HG03039 (cell line): Measurements from ENCODE around the gene COL12A1.

ENCODE experiments used
- ATAC-seq: cut with Tn5 transposase; IDR thresholded peaks from one replicate; pipeline ENCODE4 v1.9.1; 2021; ENCODE audit warnings: mild to moderate bottlenecking, moderate library complexity; ENCODE audit not compliant: unreplicated experiment

The COL12A1 gene

DNA sequence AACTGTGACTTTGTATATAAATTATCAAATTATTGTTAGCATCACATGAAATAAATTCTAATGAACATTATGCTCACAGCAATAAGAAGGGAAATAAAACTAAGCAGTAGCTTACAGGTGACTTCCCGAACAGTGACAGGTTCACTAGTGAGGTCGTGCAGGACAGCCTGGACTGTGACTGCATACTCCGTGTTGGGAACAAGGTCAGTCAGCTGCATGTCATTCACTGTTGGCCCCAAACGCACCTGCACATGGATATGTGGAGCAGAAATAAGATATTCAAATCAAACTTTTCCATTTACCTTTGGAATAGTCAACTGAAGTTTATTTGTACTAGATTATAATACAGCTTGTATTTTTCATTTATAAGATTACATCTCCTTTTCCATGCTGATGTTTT lies 60.6 kb downstream of the COL12A1 start:
- ATAC-seq: no peak

DNA sequence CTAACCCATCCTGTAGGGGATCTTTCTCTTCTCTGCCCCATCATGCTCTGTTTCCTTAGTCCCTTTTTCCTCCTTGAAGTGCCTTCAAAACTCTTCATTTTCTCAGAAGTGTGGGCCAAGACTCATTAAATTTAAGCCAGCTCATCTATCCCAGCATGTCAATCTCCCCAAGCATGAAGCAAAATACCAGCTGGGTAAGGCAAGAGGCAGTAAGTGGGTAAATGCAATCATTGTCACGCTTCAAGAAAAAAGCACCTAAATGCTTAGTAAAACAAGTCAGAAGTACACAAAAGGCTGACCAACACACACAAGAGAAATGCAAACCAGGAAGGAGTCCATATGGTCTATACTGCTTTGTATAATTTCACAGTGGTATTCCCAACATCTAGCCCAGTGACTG lies 61.5 kb downstream of the COL12A1 start:
- ATAC-seq: no peak

DNA sequence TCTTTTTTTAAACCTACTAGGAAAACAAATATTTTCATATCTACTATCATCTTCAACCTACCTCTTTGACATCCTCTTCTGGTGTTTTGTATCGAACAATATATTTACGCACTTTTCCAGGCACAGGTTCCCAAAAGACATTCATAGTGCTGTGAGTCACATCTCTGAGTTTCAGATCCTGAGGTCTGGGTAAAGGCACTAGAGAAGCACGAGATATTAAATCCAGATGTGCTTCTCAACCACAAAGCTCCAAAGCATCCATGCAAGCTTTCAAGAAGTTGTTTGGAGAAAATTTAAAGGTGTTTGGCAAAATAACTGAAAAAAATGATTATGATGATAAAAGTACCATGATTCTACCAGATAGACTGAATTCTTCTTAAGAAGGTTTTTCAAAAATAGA lies 62.7 kb downstream of the COL12A1 start:
- no peak for ATAC-seq

DNA sequence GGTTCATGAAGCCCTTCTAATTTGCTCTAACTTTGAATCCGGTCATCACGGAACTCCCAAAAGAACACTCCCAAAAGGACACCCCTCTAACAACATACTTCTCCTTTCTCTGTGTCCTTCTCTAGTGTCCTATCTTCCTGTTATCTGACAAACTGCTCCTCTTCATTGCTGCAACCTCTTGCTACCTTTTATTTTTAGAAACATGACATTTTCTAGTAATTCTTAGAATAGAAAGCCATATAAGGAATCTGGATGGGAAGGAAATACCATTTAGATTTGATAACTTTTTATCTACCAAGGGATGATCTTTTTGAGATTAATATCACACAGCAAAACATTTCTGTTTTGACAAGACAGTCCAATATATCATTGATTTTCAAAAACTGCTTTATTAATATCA lies 63.1 kb downstream of the COL12A1 start:
- no peak for ATAC-seq

DNA sequence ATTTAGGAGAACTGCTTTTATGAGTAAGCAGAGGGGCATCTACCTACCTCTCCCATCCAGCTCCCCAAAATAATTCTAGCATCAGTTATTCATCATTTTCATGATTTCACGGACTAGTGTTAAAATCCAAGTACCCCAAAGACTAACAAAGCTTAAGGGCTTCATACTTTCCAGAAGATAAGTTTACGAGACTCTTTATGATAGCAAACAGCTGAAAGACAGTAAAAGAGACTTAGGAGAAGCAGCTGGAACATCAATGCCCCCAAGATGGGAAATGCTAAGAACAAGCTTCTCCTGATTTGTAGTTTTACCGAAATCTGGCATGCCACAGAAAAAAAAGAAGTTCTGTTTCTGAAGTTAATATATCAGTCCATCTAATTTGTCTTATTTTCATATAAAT lies 70.0 kb downstream of the COL12A1 start:
- ATAC-seq: no peak

DNA sequence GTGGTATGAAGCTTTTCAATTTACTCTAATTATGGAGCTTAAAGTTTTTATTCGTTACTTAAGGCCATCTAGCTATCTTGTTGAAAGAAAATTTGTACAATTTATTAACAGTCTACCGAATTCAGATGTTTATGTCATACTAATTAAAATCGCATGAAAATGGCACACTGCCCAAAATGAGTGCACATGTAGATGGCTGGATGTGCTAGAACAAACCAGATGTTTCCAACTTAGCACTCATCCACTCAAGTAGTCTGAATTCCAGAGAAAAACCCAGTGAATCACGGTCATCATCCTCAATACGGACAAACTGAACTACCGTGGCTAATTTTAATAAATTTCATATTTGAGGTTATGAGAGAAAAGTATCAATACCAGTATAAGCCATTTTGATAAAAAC lies 70.4 kb downstream of the COL12A1 start:
- no peak for ATAC-seq

DNA sequence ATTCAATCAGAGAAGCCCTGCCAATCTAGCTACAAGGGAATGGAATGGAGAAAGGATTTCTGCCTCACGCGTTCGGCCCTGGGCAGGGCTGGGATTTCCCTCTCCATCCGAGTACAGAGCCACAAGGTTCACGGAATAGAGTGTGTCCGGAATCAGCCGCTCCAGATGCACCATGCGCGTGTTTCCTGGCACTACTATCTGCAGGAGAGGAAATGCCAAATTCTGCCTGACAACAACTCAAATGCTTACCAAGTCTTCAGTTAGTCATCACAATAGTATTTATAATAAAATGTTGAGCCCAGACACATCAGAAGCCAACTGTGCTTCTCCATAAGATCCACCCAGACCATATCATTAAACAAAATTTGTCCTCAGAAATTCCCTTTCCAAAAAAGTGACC lies 75.1 kb downstream of the COL12A1 start:
- ATAC-seq: no peak

DNA sequence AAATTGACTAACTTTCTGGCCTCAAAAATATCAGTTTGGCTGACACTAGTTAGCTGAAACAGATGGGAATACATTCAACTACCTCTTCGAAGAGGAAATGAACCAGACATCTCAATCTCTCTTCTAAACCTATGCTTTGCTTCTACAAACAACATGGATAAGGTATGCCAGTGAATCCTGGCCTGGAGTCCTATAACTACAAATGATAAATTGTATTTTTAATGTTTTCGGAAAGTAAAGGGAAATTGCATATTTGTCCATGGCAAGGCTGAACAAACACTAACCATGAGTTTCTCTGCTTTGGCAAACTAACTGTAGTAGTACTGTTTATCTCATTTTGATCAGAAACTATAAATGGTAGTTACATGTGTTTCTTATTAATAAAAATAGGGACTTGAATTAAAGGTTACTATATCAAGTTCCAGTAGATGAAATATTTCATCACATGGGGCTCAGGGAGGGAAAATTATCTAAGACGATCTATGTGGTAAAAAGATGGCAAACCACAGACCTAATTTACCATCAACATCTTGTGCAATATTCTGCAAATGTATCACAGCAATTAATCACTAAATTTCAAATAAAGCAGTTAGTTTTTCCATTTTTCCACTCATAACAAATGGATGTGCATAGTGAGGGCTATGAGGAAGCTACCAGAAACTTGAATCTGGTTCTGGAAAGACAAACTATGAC lies 76.8 kb downstream of the COL12A1 start:
- no peak for ATAC-seq

DNA sequence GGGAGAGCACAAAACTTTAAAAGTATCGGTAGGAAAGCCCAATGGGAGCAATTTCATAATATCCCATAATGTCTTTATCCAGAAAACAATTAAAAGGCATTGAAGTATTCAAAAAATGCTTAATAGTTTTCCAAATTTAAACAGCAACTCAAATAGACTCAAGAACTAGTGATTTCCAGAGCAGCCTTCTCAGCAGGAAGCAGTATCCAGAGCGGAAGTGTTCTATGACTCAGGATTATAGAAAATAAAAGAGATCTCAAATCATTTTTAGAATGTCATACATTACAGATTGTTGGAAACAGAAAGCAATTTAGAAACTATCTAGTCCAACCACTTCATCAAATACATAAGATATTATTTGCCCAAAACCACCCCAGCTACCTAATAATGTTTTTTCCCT lies 79.3 kb downstream of the COL12A1 start:
- no peak for ATAC-seq

DNA sequence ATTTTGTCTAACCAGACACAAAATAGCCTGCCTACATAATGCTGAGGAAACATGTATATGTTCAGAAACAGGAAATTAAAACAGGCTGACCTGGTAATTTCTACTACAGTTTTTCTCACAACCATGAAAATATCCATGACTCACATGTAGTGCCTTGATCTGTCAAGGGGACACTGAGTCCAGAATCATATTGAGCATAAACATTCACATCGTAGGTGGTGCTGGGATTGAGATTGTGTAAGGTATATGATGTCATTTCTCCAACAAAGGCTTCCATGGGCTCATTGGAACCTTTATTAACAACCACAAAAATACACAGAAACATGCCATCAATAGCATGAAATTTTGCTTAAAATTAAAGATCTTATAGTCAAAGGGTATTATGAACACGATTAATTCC lies 80.9 kb downstream of the COL12A1 start:
- no peak for ATAC-seq

DNA sequence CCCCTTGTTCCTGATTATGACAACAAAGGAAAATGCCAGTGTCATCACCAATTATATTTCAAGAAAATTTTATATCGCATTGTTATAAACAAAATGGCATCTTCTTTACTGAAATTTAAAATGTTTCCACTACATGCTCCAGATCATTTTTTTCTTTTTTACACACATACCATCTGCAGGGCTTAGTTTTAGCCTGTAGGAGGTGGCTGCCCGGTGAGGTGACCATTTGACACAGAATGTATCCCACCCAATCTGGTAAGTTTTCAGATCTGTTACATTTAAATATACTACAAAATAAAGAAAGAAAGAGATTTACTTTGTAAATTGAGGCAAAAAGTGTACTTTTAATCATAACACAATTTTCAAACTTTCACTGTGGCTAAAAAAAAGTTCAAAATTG lies 81.8 kb downstream of the COL12A1 start:
- ATAC-seq: no peak

DNA sequence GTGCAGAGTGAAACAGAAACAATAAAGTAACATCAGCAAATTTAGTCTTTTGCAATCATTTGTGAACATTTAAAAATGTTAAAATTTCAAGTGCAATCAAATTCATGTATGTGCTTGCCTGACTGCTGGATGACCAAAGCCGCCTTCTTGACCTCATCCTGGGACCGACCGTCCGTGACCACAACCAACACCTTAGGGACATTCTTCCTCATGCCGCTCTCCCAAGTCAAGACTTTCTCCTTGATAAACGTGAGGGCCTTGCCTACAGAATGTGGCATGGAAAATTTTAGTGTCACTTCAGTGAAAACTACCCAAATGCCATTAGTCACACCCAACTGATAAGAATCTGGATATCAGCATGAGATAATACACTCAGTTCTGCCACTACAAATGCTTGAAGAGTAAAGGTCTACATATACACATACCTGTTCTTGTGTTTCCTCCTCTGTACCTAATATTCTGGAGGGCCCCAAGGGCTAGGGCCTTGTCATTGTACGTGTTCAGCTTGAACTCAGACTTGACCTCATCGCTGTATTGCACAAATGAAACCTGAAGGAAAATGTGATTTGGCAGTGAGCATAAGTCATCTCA lies 86.8 kb downstream of the COL12A1 start:
- ATAC-seq: no peak

DNA sequence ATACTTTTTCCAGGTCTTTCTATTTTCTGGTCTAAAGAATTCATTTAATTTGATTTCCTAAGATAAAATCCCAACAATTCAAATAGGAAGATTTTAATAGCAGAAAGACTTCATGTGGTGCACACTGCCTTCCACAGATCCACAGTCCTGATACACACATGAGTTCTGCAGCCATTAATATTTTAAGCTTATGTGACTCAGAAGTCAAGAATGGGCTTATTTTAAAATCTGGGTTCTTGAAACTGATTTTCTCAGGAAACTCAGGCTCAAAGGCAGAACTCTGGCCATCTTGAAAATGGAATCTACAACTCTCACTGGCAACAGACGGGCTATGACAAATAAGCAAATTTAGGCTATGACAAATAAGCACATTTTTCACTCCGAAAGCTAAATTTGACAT lies 88.2 kb downstream of the COL12A1 start:
- ATAC-seq: no peak

DNA sequence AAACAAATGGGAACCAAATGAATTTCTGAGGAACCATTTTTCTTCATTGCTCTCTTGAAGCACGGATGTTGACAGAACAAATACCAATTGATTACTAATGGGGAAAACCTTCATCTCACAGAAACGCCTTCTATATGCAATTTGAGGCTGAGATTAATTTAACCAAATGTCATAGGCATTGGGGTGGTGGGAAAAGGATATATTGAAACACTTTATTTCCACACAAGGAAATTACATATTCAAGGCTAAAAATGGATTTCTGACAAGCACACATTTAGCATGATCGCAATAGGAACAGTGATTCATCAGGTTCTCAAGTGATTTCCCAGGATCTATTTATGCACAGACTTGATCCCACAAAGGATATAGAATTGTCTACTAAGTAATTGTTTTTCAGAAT lies 88.9 kb downstream of the COL12A1 start:
- ATAC-seq: no peak

DNA sequence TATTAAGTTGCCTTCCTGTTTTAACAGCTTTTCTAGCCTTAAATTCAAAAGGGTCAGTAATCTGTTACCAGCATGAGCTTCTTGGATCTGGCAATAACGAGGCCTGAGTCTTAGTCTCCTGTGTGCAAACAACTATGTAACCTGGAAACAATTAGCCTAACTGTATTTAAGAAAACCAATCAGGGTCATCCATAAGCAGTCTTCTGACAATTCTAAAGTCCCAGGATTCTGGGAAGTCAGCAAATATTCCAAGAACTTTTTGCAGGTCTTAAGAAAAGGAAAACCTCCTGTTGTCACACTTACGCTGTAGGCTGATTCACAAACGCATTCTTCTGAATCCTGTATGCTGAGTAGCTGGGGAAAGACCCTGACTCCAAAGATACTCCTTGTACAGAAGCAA lies 90.4 kb downstream of the COL12A1 start:
- no peak for ATAC-seq

DNA sequence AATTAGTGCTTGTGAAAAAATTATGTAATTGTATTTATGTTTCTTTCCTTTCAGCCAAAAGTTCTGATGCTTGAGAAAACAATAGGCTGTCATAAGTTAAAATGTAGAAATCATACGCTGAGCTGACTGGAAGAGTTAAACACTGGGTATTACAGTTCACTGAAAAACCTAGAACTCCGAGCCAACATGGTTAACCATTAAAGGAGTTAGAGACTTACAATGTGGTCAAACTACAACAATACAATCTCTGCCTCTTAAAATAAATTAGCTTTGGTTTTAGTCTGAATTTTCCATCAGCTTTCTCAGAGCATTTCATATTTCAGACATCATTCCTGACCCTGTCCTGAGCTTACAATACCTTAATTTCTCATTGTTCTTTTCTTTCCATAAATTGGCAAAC lies 91.0 kb downstream of the COL12A1 start:
- no peak for ATAC-seq

DNA sequence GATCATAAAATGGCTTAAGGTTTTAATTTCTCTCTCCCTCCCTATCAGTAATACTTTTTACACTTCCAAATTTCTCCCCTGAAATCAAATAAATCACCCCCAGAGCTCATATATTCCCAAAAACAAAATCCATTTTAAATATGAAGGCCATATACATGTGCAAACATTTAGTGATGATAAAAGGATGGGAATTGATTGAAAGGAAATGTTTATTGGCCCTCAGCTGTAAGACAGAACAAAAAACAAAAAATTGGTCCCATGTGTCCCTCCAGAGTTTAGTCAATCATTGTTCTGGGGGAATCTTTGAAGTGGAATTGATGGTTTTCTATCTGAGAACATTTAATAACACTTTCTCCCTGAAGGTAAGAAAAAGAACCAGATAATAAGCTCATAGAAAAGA lies 91.7 kb downstream of the COL12A1 start:
- ATAC-seq: no peak

DNA sequence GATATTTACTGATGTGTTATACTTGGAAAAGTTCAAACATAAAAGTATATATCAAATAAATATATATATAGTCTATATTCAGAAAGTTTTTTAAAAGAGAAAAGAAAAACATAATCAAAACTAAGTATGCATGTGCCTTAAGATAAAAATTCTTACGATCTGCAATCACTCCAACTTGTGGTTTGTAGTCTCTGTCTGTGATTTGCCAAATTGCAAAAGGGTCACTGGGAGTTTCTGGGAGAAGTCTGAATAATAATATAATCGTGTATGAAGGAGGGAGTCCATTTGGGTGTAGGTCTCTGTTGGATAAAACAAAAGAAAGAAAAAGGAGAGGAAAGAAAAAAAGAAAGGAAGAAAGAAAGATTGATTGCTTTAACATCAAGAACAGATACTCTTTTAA lies 92.4 kb downstream of the COL12A1 start:
- ATAC-seq: no peak

DNA sequence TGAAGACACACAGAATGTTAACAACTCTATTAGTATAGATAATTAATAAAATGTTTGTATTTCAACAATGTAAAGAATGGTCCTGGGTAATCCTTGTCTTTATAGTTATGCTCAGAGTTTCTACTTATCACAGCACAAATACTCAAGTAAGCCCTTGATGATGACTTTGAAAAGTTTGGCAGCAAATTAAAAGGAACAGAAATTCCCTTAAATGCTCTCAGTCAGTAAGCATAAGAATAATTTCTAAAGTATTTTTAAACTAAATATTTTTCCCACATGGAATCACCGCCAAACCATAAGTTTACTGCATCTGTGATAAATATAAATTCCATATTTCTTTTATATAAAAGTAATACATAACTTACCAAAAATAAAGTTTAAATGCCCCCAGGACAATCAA lies 96.1 kb downstream of the COL12A1 start:
- no peak for ATAC-seq

DNA sequence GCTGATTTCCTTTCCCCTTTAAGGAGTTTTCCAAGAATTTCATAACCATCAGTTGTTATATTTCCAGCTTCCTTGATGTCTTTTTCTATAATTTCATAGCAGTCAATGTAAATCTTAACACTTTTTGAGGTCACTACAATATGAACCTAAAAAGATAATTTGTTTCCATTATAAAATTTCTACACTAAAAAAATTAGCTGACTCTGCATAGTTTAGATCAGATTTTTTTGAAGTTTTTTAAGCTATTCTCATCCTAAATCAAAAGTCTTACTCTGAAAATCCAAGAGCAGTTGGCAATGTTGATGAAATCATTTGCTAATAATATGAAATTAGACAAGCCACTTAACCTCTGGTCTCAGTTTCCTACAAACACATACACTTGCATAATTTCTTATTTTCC lies 96.8 kb downstream of the COL12A1 start:
- ATAC-seq: no peak

DNA sequence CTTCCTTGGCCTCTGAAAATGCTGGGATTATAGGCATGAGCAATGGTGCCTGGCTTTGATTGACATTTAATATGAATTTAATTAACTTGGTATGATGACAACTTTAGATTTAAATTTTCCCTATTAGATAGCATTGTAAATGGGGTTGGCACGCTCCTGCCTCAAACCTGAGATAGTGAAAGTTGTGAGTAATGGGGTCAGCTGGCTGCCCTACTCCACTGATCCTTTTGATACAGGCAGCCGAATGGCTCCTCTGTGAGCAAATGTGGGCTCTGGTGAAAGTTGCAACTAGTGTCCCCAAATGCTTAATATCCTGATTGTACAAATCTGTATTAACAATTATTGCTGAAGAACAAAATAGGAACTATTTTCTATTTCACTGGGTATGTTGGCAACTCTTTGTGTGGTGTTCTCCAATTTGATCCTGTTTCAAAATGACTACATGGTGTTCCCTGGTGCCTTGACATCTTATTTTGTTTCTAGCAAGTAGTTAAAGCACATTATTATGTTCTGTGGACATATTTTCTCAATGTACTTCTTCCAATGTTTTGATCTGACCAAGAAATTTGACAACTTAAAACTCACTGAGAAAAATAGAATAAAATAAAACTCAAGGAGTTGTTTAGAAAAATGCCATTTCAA lies 97.4 kb downstream of the COL12A1 start:
- ATAC-seq: no peak

DNA sequence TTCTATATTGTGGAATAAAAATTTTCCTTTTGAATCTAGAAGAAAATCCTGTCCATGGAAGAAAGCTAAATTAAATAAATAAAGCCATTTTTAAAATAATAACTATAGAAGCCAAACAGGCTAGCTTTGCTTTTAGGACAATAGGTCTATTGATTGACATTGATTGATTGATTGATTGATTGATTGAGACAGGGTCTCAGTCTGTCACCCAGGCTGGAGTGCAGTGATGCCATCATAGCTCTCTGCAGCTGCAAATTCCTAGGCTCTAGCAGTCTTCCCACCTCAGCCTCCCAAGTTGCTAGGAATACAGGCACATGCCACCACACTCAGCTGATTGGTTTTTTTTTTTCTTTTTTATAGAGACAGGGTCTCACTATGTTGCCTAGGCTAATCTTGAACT lies 97.9 kb downstream of the COL12A1 start:
- ATAC-seq: no peak

DNA sequence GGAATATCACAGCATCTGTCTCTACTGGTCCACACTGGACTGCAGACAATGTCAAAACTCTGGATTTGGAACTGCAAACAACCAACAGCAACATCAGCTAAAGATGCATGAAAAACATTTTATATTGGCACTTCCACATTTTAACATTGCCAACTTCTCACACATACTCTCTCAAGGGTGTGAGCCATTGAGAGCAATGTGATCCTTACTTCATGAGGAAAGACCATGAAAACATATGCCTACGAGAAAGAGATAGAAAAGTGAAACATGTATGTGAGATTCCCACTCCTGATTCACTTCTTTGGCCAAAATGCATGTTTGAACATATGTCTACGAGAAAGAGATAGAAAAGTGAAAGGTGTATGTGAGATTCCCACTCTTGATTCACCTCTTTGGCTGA lies 99.4 kb downstream of the COL12A1 start:
- ATAC-seq: no peak
